ENCODE measurements around the gene HMGXB4. TPM values are rescaled to one million over a fixed set of nuclear protein-coding genes. Genes with fewer than 3 reads are reported as not detected.

The HMGXB4 gene
- total and polyA plus RNA-seq, 2 experiments from 2014 or later: 34.7 to 64.9 TPM

DNA sequence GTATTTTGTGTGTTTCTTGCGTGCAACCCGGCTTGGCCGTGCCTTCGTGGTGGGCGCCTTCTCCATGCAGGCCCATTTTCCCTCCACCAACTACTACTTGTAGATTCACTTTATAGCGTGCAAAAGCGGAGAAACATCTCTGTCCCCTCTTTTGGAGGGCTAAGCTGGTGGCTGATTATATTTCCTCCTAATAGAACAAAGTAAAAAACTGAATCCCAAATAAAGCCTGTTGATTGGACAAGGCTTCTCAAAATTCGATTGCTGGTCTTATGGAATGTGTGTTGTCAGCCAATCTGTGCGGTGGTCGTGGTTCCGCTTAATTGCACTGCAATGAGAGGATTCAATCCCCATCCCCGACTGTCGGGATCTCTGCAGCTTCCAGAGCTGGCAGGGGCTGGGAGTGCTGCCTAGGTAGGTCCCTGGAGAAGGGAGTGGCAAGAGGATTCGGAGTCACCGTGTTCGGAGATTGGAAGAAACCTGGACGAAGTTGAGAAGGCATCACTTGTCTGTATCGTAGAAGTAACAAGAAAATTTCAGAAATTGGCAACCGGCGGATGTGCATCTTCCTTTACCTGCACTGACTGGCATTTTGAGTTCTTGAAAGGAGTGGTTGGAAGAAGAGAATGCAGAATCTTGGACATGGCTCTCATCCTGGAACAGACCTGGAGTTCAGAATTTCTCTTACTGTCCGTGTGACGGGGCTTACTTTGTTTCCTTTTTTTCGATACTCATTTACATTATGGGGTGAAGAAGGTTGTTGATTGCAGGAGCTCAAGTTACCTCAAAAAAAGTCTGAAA, 1.1 kb downstream of the HMGXB4 start:
- DNase-seq (ENCODE audit: low spot score) (peak; percentile 75), ATAC-seq (peak; percentile 67)
- Mint-ChIP-seq H3K27ac (peak overlapping the region; percentile 95), H3K4me3 (peak overlapping the region; percentile 95), H3K4me1 (peaks cover 17% of the 10 kb centered on the region), H3K27me3 (ENCODE audit: insufficient read depth, low read depth, poor library complexity) (peaks cover 6% of the 10 kb centered on the region), H3K36me3 (ENCODE audit: low read depth) (peaks cover 19% of the 10 kb centered on the region), H3K9me3 (no peaks in the 10 kb centered on the region; the same call in 2 of the 3 replicates)
- Histone ChIP-seq H3K4me2 (peak overlapping the region; percentile 87), H3K27me3 (ENCODE audit: insufficient read depth) (no peaks in the 10 kb centered on the region), H3K4me1 (ENCODE audit: insufficient read depth) (peaks cover 3% of the 10 kb centered on the region), H3K9me2 (ENCODE audit: insufficient read depth) (no peaks in the 10 kb centered on the region), H2AFZ (0 out of 2 replicates have a peak overlapping the region, but pooled peaks have one; percentile 0), H3K79me2 (replicated peaks; ENCODE audit: insufficient read depth) (peaks cover 48% of the 10 kb centered on the region), H3K27ac (ENCODE audit: low read depth) (peak overlapping the region; percentile 61), H3K4me3 (peak overlapping the region; percentile 68), H3K36me3 (ENCODE audit: insufficient read depth) (peaks cover 6% of the 10 kb centered on the region; the same call in 1 of the 2 replicates), H3F3A (replicated peaks; ENCODE audit: low read depth) (no peaks in the 10 kb centered on the region), H4K20me1 (replicated peaks; ENCODE audit: insufficient read depth) (peaks cover 12% of the 10 kb centered on the region)
- TF ChIP-seq, protein P1, sequence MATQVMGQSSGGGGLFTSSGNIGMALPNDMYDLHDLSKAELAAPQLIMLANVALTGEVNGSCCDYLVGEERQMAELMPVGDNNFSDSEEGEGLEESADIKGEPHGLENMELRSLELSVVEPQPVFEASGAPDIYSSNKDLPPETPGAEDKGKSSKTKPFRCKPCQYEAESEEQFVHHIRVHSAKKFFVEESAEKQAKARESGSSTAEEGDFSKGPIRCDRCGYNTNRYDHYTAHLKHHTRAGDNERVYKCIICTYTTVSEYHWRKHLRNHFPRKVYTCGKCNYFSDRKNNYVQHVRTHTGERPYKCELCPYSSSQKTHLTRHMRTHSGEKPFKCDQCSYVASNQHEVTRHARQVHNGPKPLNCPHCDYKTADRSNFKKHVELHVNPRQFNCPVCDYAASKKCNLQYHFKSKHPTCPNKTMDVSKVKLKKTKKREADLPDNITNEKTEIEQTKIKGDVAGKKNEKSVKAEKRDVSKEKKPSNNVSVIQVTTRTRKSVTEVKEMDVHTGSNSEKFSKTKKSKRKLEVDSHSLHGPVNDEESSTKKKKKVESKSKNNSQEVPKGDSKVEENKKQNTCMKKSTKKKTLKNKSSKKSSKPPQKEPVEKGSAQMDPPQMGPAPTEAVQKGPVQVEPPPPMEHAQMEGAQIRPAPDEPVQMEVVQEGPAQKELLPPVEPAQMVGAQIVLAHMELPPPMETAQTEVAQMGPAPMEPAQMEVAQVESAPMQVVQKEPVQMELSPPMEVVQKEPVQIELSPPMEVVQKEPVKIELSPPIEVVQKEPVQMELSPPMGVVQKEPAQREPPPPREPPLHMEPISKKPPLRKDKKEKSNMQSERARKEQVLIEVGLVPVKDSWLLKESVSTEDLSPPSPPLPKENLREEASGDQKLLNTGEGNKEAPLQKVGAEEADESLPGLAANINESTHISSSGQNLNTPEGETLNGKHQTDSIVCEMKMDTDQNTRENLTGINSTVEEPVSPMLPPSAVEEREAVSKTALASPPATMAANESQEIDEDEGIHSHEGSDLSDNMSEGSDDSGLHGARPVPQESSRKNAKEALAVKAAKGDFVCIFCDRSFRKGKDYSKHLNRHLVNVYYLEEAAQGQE (IDR thresholded peaks at IDR 0.05; ENCODE audit: unreplicated experiment): no peak
- TF ChIP-seq ZNF114 (CRISPR knock-in tag; IDR thresholded peaks at IDR 0.05) (no peak), EZH2phosphoT487 (IDR thresholded peaks at IDR 0.05; ENCODE audit: unreplicated experiment) (no peak), CREB1 (CRISPR knock-in tag; IDR thresholded peaks at IDR 0.05; ENCODE audit: low read depth) (no peak), JUNB (IDR thresholded peaks at IDR 0.05; ENCODE audit: unreplicated experiment) (no peak), POLR2AphosphoS5 (IDR thresholded peaks at IDR 0.05; ENCODE audit: low read depth) (no peak), STAT1 (IDR thresholded peaks at IDR 0.05; ENCODE audit: unreplicated experiment) (no peak), EZH2 (IDR thresholded peaks at IDR 0.05; ENCODE audit: low read depth, unreplicated experiment) (no peak)
- TF ChIP-seq, protein P2, sequence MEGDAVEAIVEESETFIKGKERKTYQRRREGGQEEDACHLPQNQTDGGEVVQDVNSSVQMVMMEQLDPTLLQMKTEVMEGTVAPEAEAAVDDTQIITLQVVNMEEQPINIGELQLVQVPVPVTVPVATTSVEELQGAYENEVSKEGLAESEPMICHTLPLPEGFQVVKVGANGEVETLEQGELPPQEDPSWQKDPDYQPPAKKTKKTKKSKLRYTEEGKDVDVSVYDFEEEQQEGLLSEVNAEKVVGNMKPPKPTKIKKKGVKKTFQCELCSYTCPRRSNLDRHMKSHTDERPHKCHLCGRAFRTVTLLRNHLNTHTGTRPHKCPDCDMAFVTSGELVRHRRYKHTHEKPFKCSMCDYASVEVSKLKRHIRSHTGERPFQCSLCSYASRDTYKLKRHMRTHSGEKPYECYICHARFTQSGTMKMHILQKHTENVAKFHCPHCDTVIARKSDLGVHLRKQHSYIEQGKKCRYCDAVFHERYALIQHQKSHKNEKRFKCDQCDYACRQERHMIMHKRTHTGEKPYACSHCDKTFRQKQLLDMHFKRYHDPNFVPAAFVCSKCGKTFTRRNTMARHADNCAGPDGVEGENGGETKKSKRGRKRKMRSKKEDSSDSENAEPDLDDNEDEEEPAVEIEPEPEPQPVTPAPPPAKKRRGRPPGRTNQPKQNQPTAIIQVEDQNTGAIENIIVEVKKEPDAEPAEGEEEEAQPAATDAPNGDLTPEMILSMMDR (conservative IDR thresholded peaks at IDR 0.05; ENCODE audit: low read depth in 2 of 2): no peak
- TF ChIP-seq, protein P3, sequence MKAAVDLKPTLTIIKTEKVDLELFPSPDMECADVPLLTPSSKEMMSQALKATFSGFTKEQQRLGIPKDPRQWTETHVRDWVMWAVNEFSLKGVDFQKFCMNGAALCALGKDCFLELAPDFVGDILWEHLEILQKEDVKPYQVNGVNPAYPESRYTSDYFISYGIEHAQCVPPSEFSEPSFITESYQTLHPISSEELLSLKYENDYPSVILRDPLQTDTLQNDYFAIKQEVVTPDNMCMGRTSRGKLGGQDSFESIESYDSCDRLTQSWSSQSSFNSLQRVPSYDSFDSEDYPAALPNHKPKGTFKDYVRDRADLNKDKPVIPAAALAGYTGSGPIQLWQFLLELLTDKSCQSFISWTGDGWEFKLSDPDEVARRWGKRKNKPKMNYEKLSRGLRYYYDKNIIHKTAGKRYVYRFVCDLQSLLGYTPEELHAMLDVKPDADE (IDR thresholded peaks at IDR 0.05): no peak
- TF ChIP-seq, protein P4, sequence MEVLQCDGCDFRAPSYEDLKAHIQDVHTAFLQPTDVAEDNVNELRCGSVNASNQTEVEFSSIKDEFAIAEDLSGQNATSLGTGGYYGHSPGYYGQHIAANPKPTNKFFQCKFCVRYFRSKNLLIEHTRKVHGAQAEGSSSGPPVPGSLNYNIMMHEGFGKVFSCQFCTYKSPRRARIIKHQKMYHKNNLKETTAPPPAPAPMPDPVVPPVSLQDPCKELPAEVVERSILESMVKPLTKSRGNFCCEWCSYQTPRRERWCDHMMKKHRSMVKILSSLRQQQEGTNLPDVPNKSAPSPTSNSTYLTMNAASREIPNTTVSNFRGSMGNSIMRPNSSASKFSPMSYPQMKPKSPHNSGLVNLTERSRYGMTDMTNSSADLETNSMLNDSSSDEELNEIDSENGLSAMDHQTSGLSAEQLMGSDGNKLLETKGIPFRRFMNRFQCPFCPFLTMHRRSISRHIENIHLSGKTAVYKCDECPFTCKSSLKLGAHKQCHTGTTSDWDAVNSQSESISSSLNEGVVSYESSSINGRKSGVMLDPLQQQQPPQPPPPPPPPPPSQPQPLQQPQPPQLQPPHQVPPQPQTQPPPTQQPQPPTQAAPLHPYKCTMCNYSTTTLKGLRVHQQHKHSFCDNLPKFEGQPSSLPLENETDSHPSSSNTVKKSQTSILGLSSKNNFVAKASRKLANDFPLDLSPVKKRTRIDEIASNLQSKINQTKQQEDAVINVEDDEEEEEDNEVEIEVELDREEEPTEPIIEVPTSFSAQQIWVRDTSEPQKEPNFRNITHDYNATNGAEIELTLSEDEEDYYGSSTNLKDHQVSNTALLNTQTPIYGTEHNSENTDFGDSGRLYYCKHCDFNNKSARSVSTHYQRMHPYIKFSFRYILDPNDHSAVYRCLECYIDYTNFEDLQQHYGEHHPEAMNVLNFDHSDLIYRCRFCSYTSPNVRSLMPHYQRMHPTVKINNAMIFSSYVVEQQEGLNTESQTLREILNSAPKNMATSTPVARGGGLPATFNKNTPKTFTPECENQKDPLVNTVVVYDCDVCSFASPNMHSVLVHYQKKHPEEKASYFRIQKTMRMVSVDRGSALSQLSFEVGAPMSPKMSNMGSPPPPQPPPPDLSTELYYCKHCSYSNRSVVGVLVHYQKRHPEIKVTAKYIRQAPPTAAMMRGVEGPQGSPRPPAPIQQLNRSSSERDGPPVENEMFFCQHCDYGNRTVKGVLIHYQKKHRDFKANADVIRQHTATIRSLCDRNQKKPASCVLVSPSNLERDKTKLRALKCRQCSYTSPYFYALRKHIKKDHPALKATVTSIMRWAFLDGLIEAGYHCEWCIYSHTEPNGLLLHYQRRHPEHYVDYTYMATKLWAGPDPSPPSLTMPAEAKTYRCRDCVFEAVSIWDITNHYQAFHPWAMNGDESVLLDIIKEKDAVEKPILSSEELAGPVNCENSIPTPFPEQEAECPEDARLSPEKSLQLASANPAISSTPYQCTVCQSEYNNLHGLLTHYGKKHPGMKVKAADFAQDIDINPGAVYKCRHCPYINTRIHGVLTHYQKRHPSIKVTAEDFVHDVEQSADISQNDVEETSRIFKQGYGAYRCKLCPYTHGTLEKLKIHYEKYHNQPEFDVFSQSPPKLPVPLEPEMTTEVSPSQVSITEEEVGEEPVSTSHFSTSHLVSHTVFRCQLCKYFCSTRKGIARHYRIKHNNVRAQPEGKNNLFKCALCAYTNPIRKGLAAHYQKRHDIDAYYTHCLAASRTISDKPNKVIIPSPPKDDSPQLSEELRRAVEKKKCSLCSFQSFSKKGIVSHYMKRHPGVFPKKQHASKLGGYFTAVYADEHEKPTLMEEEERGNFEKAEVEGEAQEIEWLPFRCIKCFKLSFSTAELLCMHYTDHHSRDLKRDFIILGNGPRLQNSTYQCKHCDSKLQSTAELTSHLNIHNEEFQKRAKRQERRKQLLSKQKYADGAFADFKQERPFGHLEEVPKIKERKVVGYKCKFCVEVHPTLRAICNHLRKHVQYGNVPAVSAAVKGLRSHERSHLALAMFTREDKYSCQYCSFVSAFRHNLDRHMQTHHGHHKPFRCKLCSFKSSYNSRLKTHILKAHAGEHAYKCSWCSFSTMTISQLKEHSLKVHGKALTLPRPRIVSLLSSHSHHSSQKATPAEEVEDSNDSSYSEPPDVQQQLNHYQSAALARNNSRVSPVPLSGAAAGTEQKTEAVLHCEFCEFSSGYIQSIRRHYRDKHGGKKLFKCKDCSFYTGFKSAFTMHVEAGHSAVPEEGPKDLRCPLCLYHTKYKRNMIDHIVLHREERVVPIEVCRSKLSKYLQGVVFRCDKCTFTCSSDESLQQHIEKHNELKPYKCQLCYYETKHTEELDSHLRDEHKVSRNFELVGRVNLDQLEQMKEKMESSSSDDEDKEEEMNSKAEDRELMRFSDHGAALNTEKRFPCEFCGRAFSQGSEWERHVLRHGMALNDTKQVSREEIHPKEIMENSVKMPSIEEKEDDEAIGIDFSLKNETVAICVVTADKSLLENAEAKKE (CRISPR knock-in tag; IDR thresholded peaks at IDR 0.05): no peak
